SK-N-SH (cell line): ENCODE measurements around the gene PPP1R3C. TPM values are rescaled to one million over a fixed set of nuclear protein-coding genes. Genes with fewer than 3 reads are reported as not detected.

Source experiments
- CHD2 ChIP-seq: fragments of 150-350 bp; IDR thresholded peaks from 2 replicates; pipeline ENCODE4 v1.6.1; 2018; ENCODE audit warnings: low read length; ENCODE audit not compliant: partially characterized antibody
- FOSL2 ChIP-seq: IDR thresholded peaks from 2 replicates; pipeline ENCODE4 v1.4.0; 2012; ENCODE audit warnings: low read depth, mild to moderate bottlenecking, moderate library complexity, borderline replicate concordance
- FOXJ3 ChIP-seq: sonication (generic); formaldehyde crosslinking; IDR thresholded peaks from 2 replicates; pipeline ENCODE4 v1.5.1; 2020; ENCODE audit warnings: mild to moderate bottlenecking, missing genetic modification reagents
- FOXM1 ChIP-seq: IDR thresholded peaks from 2 replicates; pipeline ENCODE4 v1.4.0; 2012; ENCODE audit warnings: low read depth, mild to moderate bottlenecking
- GATA2 ChIP-seq: sonication (generic); formaldehyde crosslinking; IDR thresholded peaks from 2 replicates; pipeline ENCODE4 v1.5.0; 2020; ENCODE audit warnings: mild to moderate bottlenecking, missing genetic modification reagents
- MAX ChIP-seq: IDR thresholded peaks from 2 replicates; pipeline ENCODE4 v1.4.0; 2012; ENCODE audit warnings: low read depth
- MEF2A ChIP-seq: IDR thresholded peaks from 2 replicates; pipeline ENCODE4 v1.4.0; 2012; ENCODE audit warnings: low read depth, borderline replicate concordance
- NFIC ChIP-seq: IDR thresholded peaks from 2 replicates; pipeline ENCODE4 v1.4.0; 2012; ENCODE audit warnings: borderline replicate concordance
- POLR2AphosphoS5 ChIP-seq: IDR thresholded peaks from 2 replicates; pipeline ENCODE4 v1.6.1; 2012; ENCODE audit warnings: low read depth, low read length
- RAD21 ChIP-seq: IDR thresholded peaks from 2 replicates; pipeline ENCODE4 v1.6.1; 2012; ENCODE audit warnings: mild to moderate bottlenecking, low read length
- RCOR1 ChIP-seq: fragments of 150-350 bp; IDR thresholded peaks from 2 replicates; pipeline ENCODE4 v1.6.1; 2017; ENCODE audit warnings: antibody characterized with exemption, low read length
- REST ChIP-seq: IDR thresholded peaks from 2 replicates; pipeline ENCODE4 v1.6.1; 2012; ENCODE audit warnings: mild to moderate bottlenecking, low read depth, low read length, moderate library complexity
- RFX5 ChIP-seq: IDR thresholded peaks from 2 replicates; pipeline ENCODE4 v1.6.1; 2012; ENCODE audit warnings: mild to moderate bottlenecking, improper control_type of control experiment, low read length
- SIN3A ChIP-seq: IDR thresholded peaks from 2 replicates; pipeline ENCODE4 v1.6.1; 2012; ENCODE audit warnings: low read depth, mild to moderate bottlenecking, low read length, moderate library complexity, borderline replicate concordance
- TAF1 ChIP-seq: IDR thresholded peaks from 2 replicates; pipeline ENCODE4 v1.6.1; 2012; ENCODE audit warnings: low read depth, mild to moderate bottlenecking, low read length, moderate library complexity, borderline replicate concordance
- TEAD4 ChIP-seq: IDR thresholded peaks from 2 replicates; pipeline ENCODE4 v1.4.0; 2012; ENCODE audit warnings: mild to moderate bottlenecking, borderline replicate concordance; ENCODE audit not compliant: insufficient read depth
- YY1 ChIP-seq: IDR thresholded peaks from 2 replicates; pipeline ENCODE4 v1.4.0; 2012; ENCODE audit warnings: low read depth, mild to moderate bottlenecking
- polyA plus RNA-seq, 3 experiments: library from polyadenylated mRNA; depleted of rRNA; stranded (reverse); fragments of >200 nt; gene quantifications; 2 replicates each; pipeline ENCODE4 v1.2.3, GENCODE V29; 2012
- TF ChIP-seq, protein P1 (sequence below): fragments of 150-350 bp; IDR thresholded peaks from 2 replicates; pipeline ENCODE4 v1.6.1; 2017; ENCODE audit warnings: antibody characterized with exemption, low read length, low read depth, borderline replicate concordance

The PPP1R3C gene
- polyA plus RNA-seq, 1 of the 3 experiments (the other 2 are of a cell fraction), result 9.0 TPM

GRCh38 chr10:91614225-91614624 lies 18.6 kb downstream of the PPP1R3C start (continued):
- TF ChIP-seq RFX5, result no peak
- TF ChIP-seq FOXM1, result peak; percentile 68
- TF ChIP-seq TEAD4, result peak; percentile 94
- TF ChIP-seq MAX, result 0 out of 2 replicates have a peak, but pooled peaks have one; percentile 28
- TF ChIP-seq REST, result 0 out of 2 replicates have a peak, but pooled peaks have one; percentile 7
- peak; percentile 91 for TF ChIP-seq POLR2AphosphoS5
- no peak for TF ChIP-seq GATA2
- TF ChIP-seq, protein P1, sequence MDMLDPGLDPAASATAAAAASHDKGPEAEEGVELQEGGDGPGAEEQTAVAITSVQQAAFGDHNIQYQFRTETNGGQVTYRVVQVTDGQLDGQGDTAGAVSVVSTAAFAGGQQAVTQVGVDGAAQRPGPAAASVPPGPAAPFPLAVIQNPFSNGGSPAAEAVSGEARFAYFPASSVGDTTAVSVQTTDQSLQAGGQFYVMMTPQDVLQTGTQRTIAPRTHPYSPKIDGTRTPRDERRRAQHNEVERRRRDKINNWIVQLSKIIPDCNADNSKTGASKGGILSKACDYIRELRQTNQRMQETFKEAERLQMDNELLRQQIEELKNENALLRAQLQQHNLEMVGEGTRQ, result no peak
- TF ChIP-seq CHD2, result no peak
- peak; percentile 41; the same call in 1 of the 2 replicates for TF ChIP-seq MEF2A
- TF ChIP-seq RCOR1, result no peak
- peak; percentile 77; the same call in 1 of the 2 replicates for TF ChIP-seq FOSL2
- peak; percentile 92 for TF ChIP-seq NFIC
- TF ChIP-seq YY1, result no peak
- TF ChIP-seq FOXJ3 (CRISPR knock-in tag), result no peak
- TF ChIP-seq RAD21, result no peak
- no peak for TF ChIP-seq SIN3A
- TF ChIP-seq TAF1, result no peak
